OCI-LY1 (cell line): ENCODE measurements around the gene REPS1.

Experiments used
- EZH2 ChIP-seq: fragments of 200-600 bp; sonication (generic), shearing (Covaris generic); IDR thresholded peaks from 2 replicates; pipeline ENCODE4 v1.8.0; 2017; ENCODE audit warnings: borderline replicate concordance, mixed run types, mild to moderate bottlenecking, antibody characterized with exemption, low read length, moderate library complexity, mixed read lengths
- TF ChIP-seq, protein P1 (sequence below): fragments of 200-600 bp; sonication (generic), shearing (Covaris generic); IDR thresholded peaks from 2 replicates; pipeline ENCODE4 v1.5.1; 2017; ENCODE audit warnings: mild to moderate bottlenecking, antibody characterized with exemption, low read length, moderate library complexity, mixed read lengths

DNA sequence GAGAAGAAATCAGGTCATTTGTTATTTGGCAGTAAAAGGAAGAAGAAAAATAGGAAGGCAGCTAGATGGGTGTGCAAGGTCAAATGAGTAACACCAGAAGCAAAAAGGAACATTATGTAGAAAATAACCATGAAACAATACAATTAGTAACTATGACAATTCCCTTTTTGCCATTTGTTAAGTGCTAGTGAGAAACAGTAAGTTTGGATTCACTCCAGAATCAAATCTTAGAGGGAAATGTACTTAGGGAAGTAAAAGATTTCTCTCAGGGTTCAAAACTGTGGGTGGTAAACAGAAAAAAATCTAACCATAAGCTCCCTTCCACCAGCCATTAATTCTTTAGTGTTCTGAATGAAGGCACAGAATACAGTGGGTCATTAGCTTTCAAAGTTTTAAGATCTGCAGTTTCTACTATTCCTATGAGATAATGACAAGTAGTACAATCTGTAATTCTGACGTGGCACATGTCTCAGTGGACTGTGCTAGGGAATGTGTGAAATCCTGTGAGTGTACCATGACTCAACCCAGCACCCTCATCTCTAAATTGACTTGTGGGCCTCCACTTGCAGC, 17.1 kb downstream of the REPS1 start:
- TF ChIP-seq, protein P1, sequence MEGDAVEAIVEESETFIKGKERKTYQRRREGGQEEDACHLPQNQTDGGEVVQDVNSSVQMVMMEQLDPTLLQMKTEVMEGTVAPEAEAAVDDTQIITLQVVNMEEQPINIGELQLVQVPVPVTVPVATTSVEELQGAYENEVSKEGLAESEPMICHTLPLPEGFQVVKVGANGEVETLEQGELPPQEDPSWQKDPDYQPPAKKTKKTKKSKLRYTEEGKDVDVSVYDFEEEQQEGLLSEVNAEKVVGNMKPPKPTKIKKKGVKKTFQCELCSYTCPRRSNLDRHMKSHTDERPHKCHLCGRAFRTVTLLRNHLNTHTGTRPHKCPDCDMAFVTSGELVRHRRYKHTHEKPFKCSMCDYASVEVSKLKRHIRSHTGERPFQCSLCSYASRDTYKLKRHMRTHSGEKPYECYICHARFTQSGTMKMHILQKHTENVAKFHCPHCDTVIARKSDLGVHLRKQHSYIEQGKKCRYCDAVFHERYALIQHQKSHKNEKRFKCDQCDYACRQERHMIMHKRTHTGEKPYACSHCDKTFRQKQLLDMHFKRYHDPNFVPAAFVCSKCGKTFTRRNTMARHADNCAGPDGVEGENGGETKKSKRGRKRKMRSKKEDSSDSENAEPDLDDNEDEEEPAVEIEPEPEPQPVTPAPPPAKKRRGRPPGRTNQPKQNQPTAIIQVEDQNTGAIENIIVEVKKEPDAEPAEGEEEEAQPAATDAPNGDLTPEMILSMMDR: no peak
- no peak for TF ChIP-seq EZH2
